Thyroid gland (tissue), 4 donors: ENCODE data around the gene DTNB.

Experiments
- POLR2A ChIP-seq, 2 donors: fragments of 450-650 bp; IDR thresholded peaks; one replicate each; pipeline ENCODE4 v1.6.1; 2017; ENCODE audit warnings: antibody characterized with exemption in 2 of 2, mild to moderate bottlenecking in 2 of 2, moderate library complexity in 1 of 2
- TF ChIP-seq, protein P1 (sequence below), 6 experiments: fragments of 200-600 bp in 3 of 6; fragments of 450-650 bp in 3 of 6; sonication (generic) in 3 of 6; IDR thresholded peaks; one replicate each; pipeline ENCODE4 v1.5.1; 2016 to 2019; ENCODE audit warnings: antibody characterized with exemption in 6 of 6, mild to moderate bottlenecking in 2 of 6, inconsistent platforms in 1 of 6, moderate library complexity in 1 of 6

DNA sequence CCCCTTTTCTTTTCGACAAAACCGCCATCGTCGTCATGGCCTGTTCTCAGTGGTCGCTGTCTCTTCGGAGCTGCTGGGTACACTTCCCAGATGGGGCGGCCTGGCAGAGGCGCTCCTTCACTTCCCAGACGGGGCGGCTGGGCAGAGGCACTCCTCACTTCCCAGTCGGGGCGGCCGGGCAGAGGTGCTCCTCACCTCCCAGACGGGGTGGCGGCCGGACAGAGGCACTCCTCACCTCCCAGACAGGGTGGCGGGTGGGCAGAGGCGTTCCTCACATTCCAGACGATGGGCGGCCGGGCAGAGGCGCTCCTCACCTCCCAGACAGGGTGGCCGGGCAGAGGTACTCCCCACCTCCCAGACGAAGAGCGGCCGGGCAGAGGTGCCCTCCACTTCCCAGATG lies 138.9 kb downstream of the DTNB start:
- TF ChIP-seq, protein P1, sequence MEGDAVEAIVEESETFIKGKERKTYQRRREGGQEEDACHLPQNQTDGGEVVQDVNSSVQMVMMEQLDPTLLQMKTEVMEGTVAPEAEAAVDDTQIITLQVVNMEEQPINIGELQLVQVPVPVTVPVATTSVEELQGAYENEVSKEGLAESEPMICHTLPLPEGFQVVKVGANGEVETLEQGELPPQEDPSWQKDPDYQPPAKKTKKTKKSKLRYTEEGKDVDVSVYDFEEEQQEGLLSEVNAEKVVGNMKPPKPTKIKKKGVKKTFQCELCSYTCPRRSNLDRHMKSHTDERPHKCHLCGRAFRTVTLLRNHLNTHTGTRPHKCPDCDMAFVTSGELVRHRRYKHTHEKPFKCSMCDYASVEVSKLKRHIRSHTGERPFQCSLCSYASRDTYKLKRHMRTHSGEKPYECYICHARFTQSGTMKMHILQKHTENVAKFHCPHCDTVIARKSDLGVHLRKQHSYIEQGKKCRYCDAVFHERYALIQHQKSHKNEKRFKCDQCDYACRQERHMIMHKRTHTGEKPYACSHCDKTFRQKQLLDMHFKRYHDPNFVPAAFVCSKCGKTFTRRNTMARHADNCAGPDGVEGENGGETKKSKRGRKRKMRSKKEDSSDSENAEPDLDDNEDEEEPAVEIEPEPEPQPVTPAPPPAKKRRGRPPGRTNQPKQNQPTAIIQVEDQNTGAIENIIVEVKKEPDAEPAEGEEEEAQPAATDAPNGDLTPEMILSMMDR (IDR thresholded peaks at IDR 0.05) = no peak
- TF ChIP-seq POLR2A (IDR thresholded peaks at IDR 0.05) = no peak
